Left ventricle myocardium superior (tissue), 1 donor: ENCODE measurements around the gene SIGLEC6. TPM values are rescaled to one million over a fixed set of nuclear protein-coding genes. Genes with fewer than 3 reads are reported as not detected.

Experiments used
- ATAC-seq: fragments of 200-7000 bp; cut with Tn5 transposase; one replicate; pipeline ENCODE4 v1.9.1; 2020; ENCODE audit warnings: mild to moderate bottlenecking, moderate library complexity
- DNase-seq: peaks from one replicate; pipeline ENCODE4 v3.0.0-alpha.2; 2020
- intact Hi-C: fragments of 100-400 bp; cut with micrococcal nuclease; formaldehyde crosslinking; loops from one replicate; pipeline ENCODE4 v1.11.0; 2022
- long read RNA-seq: library from polyadenylated mRNA; unstranded; transcript quantifications from one replicate; pipeline ENCODE4 v2.0.0, GENCODE V29; 2021
- total RNA-seq: library from RNA; stranded (reverse); fragmentation: NEBNext Ultra II Directional; extraction: Animal tissue kit (Norgen Biotek cat#: 25700); gene quantifications from one replicate; pipeline ENCODE4 v1.2.1, GENCODE V29; 2021
- donor health status: DM: no; HTN: yes; CAD: no; lungs with severe emphysema.

Gene SIGLEC6
- 0.32 TPM for total RNA-seq
- long read RNA-seq: 0 reads

GRCh38 chr19:51531349-51532315 lies at the start of gene SIGLEC6:
Gene SIGLEC6, minus strand, starts transcription at chr19:51531670. Its CDS starts 22 bp downstream, at chr19:51531648.
- ATAC-seq (peak; percentile 63), DNase-seq (peak; percentile 60)
- intact Hi-C loops: no loop called here

- no peak for ATAC-seq
- intact Hi-C loops: no loop called here
- no peak for DNase-seq
These were observed 45.4 kb upstream of the SIGLEC6 start for GRCh38 chr19:51576850-51577249.

DNA sequence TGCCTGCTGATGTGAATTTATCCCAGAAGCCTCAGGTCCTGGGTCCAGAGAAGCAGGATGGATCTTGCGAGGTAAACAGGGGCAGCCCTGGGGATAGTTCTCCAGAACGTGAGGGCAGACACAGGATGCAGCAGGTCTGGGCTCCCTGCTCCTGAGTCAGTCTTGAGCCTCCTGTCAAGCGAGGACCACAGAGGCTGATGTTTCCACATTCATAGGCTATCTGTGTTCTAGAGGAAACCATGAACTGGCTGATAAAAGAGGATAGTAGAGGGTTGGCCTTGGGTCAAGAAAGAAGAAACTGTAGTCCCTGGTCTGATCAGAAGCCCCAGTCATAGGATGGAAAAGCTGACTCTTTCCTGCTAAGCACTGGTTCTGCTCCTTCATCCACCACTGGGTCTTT lies 41.9 kb upstream of the SIGLEC6 start:
- no peak for ATAC-seq
- intact Hi-C loops: no loop called here

GRCh38 chr19:51572908-51573307 lies 41.4 kb upstream of the SIGLEC6 start:
- ATAC-seq (no peak), DNase-seq (no peak)
- intact Hi-C loops: no loop called here

More for the DNA sequence above, 41.9 kb upstream of the SIGLEC6 start:
- no peak for DNase-seq

- DNase-seq: no peak
- intact Hi-C loops: no loop called here
- ATAC-seq: no peak
These were observed 40.9 kb upstream of the SIGLEC6 start for GRCh38 chr19:51572410-51572809.

GRCh38 chr19:51571599-51571998 lies 40.1 kb upstream of the SIGLEC6 start:
- DNase-seq (no peak), ATAC-seq (no peak)
- intact Hi-C loops: no loop called here

GRCh38 chr19:51570962-51571575 lies 39.6 kb upstream of the SIGLEC6 start, which contains the start of gene ZNF175:
Gene ZNF175, plus strand, starts transcription at chr19:51571283. Its CDS starts 2,047 bp downstream, at chr19:51573330.
- DNase-seq (peak; percentile 95), ATAC-seq (peak; percentile 100)
- intact Hi-C loops: no loop called here

DNA sequence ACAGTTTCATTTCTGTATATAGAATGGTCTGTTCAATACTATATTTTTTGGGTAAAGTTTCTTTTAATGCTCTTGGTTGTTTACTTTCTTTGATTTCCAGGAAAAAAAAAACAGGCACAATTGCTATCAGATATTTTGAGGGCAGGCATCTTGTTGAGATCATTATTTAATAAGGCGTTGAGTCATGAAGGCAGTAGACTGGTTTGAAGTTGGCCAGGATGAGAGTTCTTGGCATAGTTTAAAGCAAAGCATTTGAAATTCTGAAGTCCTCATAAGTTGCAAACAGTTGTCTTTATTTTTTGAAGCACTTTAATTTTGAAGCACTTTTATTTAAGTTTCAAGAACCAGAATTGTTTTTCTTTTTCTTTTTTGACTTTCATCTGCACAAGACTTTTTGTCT lies 37.0 kb upstream of the SIGLEC6 start:
- DNase-seq: no peak
- intact Hi-C loops: no loop called here
- no peak for ATAC-seq

GRCh38 chr19:51567583-51567982 lies 36.1 kb upstream of the SIGLEC6 start:
- ATAC-seq (no peak), DNase-seq (no peak)
- intact Hi-C loops: no loop called here

DNA sequence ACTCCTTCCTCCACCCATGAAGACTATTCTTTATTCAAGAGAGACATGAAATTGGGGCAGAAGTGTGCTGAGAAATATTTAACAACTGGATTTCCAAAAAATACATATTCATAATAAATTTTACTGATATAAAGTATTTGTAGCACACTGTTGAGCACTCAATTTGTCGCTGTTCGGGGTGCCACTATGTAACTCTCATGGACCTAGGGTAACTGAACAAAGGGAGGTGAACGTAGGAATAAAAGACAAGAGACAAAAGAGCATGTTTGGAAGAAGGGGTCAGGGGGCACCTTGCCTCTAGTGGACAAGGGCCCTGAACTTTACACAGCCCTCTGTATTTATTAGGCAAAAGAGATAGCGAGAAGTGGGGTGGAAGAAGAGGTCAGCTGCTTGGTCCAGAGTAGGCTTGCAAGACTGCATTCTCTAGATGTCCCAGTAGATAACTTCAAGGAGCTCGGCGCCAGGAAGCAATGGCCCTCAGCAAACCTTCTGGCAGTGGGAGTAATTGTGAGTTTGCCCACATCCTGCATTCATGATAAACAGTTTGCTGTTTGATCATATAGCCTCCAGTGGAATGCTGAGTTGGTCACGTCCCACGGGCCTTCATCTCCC lies 35.1 kb upstream of the SIGLEC6 start:
- ATAC-seq (no peak), DNase-seq (no peak)
- intact Hi-C loops: no loop called here

- DNase-seq: no peak
- no peak for ATAC-seq
- intact Hi-C loops: no loop called here
These were observed 34.1 kb upstream of the SIGLEC6 start for GRCh38 chr19:51565583-51565982.

GRCh38 chr19:51564791-51565190 lies 33.3 kb upstream of the SIGLEC6 start:
- ATAC-seq: no peak
- intact Hi-C loops: no loop called here
- no peak for DNase-seq

DNA sequence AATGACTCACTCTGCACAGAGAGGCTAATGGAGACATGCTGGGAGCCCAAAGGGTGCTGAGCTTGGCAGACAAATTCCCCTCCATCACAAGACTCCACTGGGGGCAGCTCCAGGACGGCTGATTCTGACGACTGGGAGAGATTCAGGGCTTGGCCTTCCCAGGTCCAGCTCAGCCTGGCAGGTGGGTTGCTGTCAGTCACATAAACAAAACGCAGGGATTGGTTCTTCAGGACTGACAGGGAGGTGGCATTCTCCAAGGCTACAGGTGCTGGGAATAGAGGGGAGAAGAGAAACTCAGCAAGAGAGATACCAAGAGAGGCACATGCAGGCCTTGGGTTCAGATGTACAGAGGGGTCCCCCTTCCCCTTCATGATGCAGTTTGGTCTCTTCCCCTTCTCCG lies 28.9 kb upstream of the SIGLEC6 start:
- DNase-seq (no peak), ATAC-seq (no peak)
- intact Hi-C loops: no loop called here

DNA sequence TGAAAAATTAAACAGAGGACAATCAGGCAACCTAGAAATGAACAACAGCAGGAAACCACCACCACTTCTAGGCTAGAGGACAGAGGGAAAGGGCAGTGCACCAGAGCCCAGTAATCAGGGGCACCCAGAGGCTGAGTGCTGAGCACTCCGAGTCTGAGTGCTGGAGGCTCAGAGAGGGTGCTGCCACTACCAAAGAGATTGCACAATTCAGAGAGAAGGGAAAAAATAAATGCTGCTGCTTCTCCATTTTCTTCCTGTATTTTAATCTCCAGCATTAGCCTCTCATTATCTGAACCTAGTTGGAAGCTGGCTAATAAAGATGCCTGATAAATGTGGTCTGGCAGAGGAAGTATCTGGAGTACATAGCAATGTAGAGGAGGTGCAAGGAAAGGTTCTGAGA lies 27.8 kb upstream of the SIGLEC6 start:
- no peak for DNase-seq
- no peak for ATAC-seq
- intact Hi-C loops: no loop called here

DNA sequence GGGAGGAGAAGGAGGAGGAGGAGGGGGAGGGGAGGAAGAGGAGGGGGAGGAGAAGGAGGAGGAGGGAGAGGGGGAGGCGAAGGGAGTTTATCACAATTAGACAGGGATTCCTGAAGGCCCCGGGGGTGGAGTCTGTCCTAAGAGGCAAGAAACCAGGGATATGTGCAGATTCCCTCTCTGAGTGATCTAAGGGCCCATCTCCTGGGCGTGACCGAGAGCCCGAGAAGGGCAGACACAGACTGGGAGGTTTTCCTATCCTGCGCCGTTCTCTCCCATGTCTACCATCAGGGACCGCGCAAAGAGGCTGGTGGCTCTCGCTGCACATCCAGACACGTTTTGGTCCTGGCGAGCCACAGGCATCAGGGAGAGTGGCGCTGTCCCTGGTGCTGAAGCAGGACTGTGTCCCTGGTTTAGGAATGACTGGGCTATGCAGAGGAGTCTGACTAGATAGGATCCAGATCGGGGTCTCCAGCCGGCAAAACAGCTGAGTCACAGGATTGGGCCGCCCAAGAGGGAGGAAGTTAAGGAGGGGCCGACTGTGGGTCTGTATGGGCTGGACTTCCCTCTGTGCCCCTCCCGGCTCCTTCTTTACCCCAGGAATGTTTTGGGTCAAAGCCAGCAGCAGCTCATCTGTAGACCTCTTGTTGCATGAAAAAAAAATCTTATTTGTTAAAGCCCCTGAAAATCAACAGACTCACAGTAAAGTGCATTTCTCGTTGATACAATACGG lies 21.7 kb upstream of the SIGLEC6 start:
- DNase-seq (peak; percentile 85), ATAC-seq (peak; percentile 72)
- intact Hi-C loops: no loop called here

- ATAC-seq: no peak
- DNase-seq: no peak
- intact Hi-C loops: no loop called here
These were observed 21.1 kb upstream of the SIGLEC6 start for GRCh38 chr19:51552608-51552995.

GRCh38 chr19:51551673-51552432 lies 20.4 kb upstream of the SIGLEC6 start:
- no peak for DNase-seq
- intact Hi-C loops: no loop called here
- no peak for ATAC-seq

DNA sequence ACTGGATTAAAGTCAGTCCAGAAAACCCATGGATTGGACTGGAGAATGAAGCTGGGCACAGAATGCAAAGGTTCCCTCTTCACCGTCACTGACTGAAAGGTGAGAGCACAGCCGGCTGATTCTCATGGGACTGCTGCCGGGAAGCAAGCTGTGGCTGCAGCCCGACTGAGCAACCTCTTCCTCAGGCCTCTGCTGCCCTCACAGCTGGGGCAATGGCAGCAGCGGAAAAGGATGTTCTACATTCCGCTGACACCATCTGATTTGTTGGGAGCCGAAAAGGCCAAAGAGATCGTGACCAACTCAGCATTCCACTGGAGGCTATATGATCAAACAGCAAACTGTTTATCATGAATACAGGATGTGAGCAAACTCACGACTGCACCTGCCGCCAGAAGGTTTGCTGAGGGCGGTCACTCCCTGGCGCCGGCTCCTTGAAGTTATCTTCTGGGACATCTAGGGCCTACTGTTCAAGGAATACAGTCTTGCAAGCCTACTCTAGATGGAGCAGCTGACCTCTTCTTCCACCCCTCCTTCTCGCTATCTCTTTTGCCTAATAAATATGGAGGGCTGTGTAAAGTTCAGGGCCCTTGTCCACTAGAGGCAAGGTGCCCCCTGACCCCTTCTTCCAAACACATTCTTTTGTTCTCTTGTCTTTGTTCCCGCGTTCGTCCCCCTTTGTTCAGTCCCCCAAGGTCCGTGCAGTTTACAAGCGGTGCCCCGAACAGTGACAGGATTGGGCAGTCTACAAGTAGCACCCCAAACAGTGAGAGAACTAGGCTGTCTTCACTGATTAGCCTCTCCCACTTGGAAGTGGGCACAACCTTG lies 19.6 kb upstream of the SIGLEC6 start:
- ATAC-seq: no peak
- DNase-seq: no peak
- intact Hi-C loops: no loop called here
